Central memory CD8-positive, alpha-beta T cell (primary cell): ENCODE measurements around the gene MOGAT1.
"Not testable (repeated sequence)": the region's sequence is repeated elsewhere in the genome, so short reads cannot be mapped to it uniquely, and the experiment has no call there.

Source experiments
- ATAC-seq: fragments of 150-1000 bp; cut with Tn5 transposase; replicated peaks from 2 replicates; pipeline ENCODE4 v1.10.0; 2022; ENCODE audit warnings: mild to moderate bottlenecking, moderate FRiP score, moderate number of reproducible peaks; ENCODE audit not compliant: poor library complexity, severe bottlenecking; ENCODE audit errors: extremely low read depth
- DNase-seq, 2 donors: peaks; one replicate each; pipeline ENCODE4 v3.0.0; 2021; ENCODE audit warnings: low spot score in 2 of 2
- H3K27ac Mint-ChIP-seq: one replicate; pipeline ENCODE4 v1.8.0; 2022; ENCODE audit warnings: low read depth, mild to moderate bottlenecking, moderate library complexity, mixed read lengths
- H3K27me3 Mint-ChIP-seq: one replicate; pipeline ENCODE4 v1.8.0; 2022; ENCODE audit warnings: mixed read lengths
- H3K36me3 Mint-ChIP-seq: one replicate; pipeline ENCODE4 v1.8.0; 2022; ENCODE audit warnings: mild to moderate bottlenecking, moderate library complexity, mixed read lengths; ENCODE audit not compliant: insufficient read depth
- H3K4me1 Mint-ChIP-seq: one replicate; pipeline ENCODE4 v1.8.0; 2022; ENCODE audit warnings: mixed read lengths
- H3K4me3 Mint-ChIP-seq: one replicate; pipeline ENCODE4 v1.8.0; 2022; ENCODE audit warnings: mild to moderate bottlenecking, moderate library complexity, mixed read lengths
- H3K9me3 Mint-ChIP-seq: one replicate; pipeline ENCODE4 v1.8.0; 2022; ENCODE audit warnings: mixed read lengths

Gene MOGAT1

GRCh38 chr2:222738809-222739208 is 67.4 kb downstream of the MOGAT1 start:
- Mint-ChIP-seq H3K36me3 (peaks cover 2% of the 10 kb centered on the region), H3K4me3 (no peak overlapping the region), H3K27ac (no peak overlapping the region), H3K27me3 (peaks cover 60% of the 10 kb centered on the region), H3K4me1 (peaks cover 9% of the 10 kb centered on the region), H3K9me3 (no peaks in the 10 kb centered on the region)
- ATAC-seq (no peak), DNase-seq (no peak)

DNA sequence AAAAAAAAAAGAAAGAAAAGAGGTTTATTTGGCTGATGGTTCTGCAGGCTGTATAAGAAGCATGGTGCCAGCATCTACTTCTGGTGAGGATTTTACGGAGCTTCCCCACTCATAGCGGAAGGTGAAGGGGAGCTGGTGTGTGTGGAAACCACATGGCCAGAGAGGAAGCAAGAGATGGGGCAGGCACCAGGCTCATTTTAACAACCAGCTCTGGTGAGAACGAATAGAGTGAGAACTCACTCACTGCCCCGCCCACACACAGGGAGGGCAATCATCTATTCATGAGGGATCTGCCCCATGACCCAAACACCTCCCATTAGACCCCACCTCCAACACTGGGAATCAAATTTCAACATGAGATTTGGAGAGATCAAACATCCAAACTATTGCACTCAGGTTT is 68.5 kb downstream of the MOGAT1 start:
- H3K27me3 Mint-ChIP-seq = peaks cover 58% of the 10 kb centered on the region
- DNase-seq = no peak
- no peak overlapping the region for H3K4me3 Mint-ChIP-seq
- H3K36me3 Mint-ChIP-seq = peaks cover 2% of the 10 kb centered on the region
- H3K9me3 Mint-ChIP-seq = no peaks in the 10 kb centered on the region
- H3K4me1 Mint-ChIP-seq = peaks cover 9% of the 10 kb centered on the region
- no peak for ATAC-seq
- H3K27ac Mint-ChIP-seq = no peak overlapping the region

DNA sequence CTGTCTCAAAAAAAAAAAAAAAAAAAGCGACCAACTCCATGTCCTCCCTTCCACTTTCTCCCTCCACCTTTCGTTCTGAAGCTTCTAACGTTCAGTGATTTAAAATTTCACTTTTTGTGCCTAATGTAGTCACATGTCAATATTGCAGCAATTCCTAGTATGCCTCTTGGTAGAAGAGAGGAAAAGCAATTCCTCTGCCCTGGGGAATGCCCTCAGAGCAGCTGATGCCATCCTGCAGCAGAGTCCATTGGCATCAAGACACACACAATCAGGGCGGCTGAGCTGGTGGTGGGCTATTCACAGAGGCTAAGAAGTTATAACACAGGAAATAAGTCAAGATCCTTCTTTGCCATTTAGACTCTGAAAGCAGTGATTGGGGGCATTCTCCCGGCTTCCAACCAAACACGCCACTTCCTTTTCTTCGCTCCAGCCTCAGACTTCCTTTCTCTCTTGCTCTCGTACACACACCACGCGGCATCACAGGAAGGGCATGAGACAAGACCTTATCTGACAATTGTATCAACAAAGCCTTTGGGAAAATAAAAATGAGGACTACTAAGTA is 71.9 kb downstream of the MOGAT1 start:
- H3K27me3 Mint-ChIP-seq = peaks cover 40% of the 10 kb centered on the region
- H3K36me3 Mint-ChIP-seq = peaks cover 2% of the 10 kb centered on the region
- DNase-seq (no peak), ATAC-seq (no peak)
- H3K4me1 Mint-ChIP-seq = peaks cover 9% of the 10 kb centered on the region
- no peak overlapping the region for H3K27ac Mint-ChIP-seq
- no peak overlapping the region for H3K4me3 Mint-ChIP-seq
- no peaks in the 10 kb centered on the region for H3K9me3 Mint-ChIP-seq

- Mint-ChIP-seq H3K27me3 (peaks cover 15% of the 10 kb centered on the region), H3K4me1 (peaks cover 9% of the 10 kb centered on the region), H3K9me3 (no peaks in the 10 kb centered on the region), H3K27ac (no peak overlapping the region), H3K36me3 (no peaks in the 10 kb centered on the region), H3K4me3 (no peak overlapping the region)
- DNase-seq (no peak), ATAC-seq (no peak)
These were observed 74.5 kb downstream of the MOGAT1 start for GRCh38 chr2:222745836-222746559.

GRCh38 chr2:222747526-222748160 is 76.2 kb downstream of the MOGAT1 start:
- DNase-seq = no peak
- peaks cover 9% of the 10 kb centered on the region for H3K4me1 Mint-ChIP-seq
- H3K9me3 Mint-ChIP-seq = no peaks in the 10 kb centered on the region
- peaks cover 14% of the 10 kb centered on the region for H3K27me3 Mint-ChIP-seq
- no peaks in the 10 kb centered on the region for H3K36me3 Mint-ChIP-seq
- ATAC-seq = no peak
- no peak overlapping the region for H3K27ac Mint-ChIP-seq
- H3K4me3 Mint-ChIP-seq = no peak overlapping the region

GRCh38 chr2:222750533-222750932 is 79.1 kb downstream of the MOGAT1 start:
- H3K27ac Mint-ChIP-seq = no peak overlapping the region
- DNase-seq (no peak), ATAC-seq (no peak)
- no peaks in the 10 kb centered on the region for H3K27me3 Mint-ChIP-seq
- H3K9me3 Mint-ChIP-seq = no peaks in the 10 kb centered on the region
- no peak overlapping the region for H3K4me3 Mint-ChIP-seq
- H3K4me1 Mint-ChIP-seq = no peaks in the 10 kb centered on the region
- H3K36me3 Mint-ChIP-seq = no peaks in the 10 kb centered on the region

- no peaks in the 10 kb centered on the region for H3K9me3 Mint-ChIP-seq
- no peaks in the 10 kb centered on the region for H3K36me3 Mint-ChIP-seq
- no peak overlapping the region for H3K4me3 Mint-ChIP-seq
- H3K27me3 Mint-ChIP-seq = no peaks in the 10 kb centered on the region
- H3K27ac Mint-ChIP-seq = no peak overlapping the region
- H3K4me1 Mint-ChIP-seq = no peaks in the 10 kb centered on the region
- DNase-seq (no peak), ATAC-seq (no peak)
These were observed 79.8 kb downstream of the MOGAT1 start for GRCh38 chr2:222751238-222751637.

DNA sequence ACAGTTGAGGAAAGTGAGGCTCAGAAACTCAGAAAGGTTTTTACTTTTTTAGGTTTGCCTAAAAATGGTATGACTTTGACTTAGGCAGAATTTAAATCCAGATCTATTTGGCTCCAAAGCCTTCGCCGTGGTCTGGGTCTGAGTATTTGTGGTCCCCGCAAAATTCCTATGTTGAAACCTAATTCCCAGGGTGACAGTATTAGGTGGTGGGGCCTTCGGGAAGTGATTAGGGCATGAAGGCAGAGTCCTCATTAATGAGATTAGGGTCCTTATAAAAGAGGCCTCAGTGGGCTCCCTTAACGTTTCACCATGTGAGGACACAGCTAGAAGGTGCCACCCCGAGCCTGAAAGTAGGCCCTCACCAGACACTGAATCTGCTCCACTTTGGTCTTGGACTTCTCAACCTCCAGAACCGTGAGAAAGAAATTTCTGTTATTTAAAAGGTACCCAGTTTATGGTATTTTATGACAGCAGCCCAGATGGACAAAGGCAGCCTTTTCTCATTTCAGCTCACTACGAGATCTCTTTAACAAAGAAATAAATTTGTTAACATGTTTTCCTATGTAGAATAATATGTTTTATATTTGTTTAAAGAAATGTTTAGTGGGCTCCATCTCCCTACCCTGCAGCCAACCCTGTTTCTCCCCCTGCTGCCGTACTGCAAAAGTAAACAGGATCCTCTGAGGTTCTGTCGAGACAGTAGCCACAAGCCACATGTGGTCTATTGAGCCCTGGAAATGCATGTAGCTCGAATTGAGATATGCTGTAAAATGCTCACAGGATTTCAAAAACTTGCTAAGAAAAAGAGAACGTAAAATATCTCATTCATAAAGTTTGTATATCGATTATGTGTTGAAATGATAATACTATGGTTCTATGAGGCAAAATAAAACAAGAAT is 80.6 kb downstream of the MOGAT1 start:
- ATAC-seq (no peak), DNase-seq (no peak)
- Mint-ChIP-seq H3K4me1 (no peaks in the 10 kb centered on the region), H3K9me3 (no peaks in the 10 kb centered on the region), H3K36me3 (no peaks in the 10 kb centered on the region), H3K27me3 (no peaks in the 10 kb centered on the region), H3K27ac (no peak overlapping the region), H3K4me3 (no peak overlapping the region)

DNA sequence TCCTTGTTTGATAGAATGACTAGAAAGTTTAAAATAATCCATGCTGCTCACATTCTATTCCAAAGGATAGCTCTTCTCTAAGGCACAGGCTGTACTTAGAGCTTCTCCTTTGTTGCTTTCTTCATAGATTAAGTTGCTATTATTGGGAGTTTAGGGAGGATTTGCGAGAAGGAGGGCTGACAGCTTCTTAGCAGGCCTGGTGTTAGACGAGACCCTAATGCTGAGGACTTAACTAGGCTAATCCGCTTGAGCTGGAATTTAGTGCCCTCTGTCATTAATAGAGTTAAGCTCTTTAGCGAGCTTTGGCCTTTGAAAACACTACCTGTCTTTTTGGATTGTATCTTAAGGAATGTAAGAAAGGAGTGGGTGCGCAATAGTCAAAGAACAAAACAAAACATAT is 81.3 kb downstream of the MOGAT1 start:
- no peaks in the 10 kb centered on the region for H3K9me3 Mint-ChIP-seq
- no peaks in the 10 kb centered on the region for H3K36me3 Mint-ChIP-seq
- H3K4me3 Mint-ChIP-seq = no peak overlapping the region
- ATAC-seq = no peak
- H3K27me3 Mint-ChIP-seq = no peaks in the 10 kb centered on the region
- no peaks in the 10 kb centered on the region for H3K4me1 Mint-ChIP-seq
- DNase-seq = no peak
- H3K27ac Mint-ChIP-seq = no peak overlapping the region

- H3K27me3 Mint-ChIP-seq = no peaks in the 10 kb centered on the region
- DNase-seq (no peak), ATAC-seq (no peak)
- H3K4me3 Mint-ChIP-seq = no peak overlapping the region
- no peak overlapping the region for H3K27ac Mint-ChIP-seq
- H3K4me1 Mint-ChIP-seq = no peaks in the 10 kb centered on the region
- no peaks in the 10 kb centered on the region for H3K9me3 Mint-ChIP-seq
- H3K36me3 Mint-ChIP-seq = no peaks in the 10 kb centered on the region
These were observed 81.9 kb downstream of the MOGAT1 start for GRCh38 chr2:222753251-222753824.

DNA sequence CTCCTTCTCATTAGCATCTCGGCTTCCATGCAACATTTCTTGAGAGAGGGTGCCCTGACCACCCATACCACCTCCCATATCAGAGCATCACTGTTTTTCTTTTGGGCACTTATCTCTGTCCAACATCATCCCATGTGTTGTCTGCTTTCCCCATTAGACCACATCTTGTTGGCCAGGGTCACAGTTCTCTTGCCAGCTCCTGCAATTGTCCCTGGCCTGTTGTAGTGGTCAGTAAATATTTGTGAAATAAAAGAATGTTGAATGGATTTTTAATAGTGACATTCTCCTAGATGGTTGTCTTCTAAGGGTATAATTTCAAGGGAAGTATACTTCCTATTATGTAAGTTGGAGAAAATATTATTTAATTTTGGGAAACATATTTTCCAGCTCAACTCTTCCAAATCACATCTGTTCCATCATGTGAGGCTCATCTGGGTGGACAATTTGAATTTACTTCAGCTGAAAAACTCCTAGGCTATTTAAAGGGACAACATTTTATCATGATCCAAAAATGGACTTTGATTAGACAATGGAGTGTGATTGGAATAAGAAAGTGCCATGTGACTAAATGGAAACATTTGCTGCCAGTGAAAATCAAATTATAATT is 83.0 kb downstream of the MOGAT1 start:
- H3K4me3 Mint-ChIP-seq = no peak overlapping the region
- no peaks in the 10 kb centered on the region for H3K4me1 Mint-ChIP-seq
- H3K9me3 Mint-ChIP-seq = no peaks in the 10 kb centered on the region
- H3K36me3 Mint-ChIP-seq = no peaks in the 10 kb centered on the region
- no peak overlapping the region for H3K27ac Mint-ChIP-seq
- DNase-seq (no peak), ATAC-seq (no peak)
- H3K27me3 Mint-ChIP-seq = no peaks in the 10 kb centered on the region

DNA sequence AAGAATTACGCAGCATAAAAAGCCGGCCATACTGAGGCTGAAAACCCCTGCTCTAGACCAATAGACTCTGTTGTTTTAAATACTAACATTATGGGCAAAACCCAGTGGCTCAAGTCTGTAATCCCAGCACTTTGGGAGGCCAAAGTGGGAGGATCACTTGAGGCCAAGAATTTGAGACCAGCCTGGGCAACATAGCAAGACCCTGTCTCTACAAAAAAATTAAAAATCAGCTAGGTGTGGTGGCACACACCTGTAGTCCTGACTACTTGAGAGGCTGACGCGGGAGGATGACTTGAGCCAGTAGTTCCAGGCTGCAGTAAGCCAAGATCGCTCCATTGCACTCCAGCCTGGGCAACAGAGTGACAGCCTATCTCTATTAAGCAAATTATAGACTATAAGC is 84.1 kb downstream of the MOGAT1 start:
- not testable (repeated sequence) for H3K27ac Mint-ChIP-seq, H3K9me3 Mint-ChIP-seq, H3K4me1 Mint-ChIP-seq, H3K36me3 Mint-ChIP-seq, DNase-seq, H3K27me3 Mint-ChIP-seq, H3K4me3 Mint-ChIP-seq, ATAC-seq
